HT1080 (cell line): ENCODE measurements around the gene TXNDC2. TPM values are rescaled to one million over a fixed set of nuclear protein-coding genes. Genes with fewer than 3 reads are reported as not detected.

Experiments used
- DNase-seq: peaks from one replicate; pipeline ENCODE4 v3.0.0-alpha.2; 2015; ENCODE audit warnings: low read depth
- total RNA-seq: library from RNA; depleted of rRNA; stranded (reverse); fragments of >200 nt; shearing (Covaris generic); gene quantifications from 2 replicates; pipeline ENCODE4 v1.2.3, GENCODE V29; 2014

Gene TXNDC2
- total RNA-seq, 1 experiment from 2014 or later: 0.11 TPM

- no peak for DNase-seq
These were observed 26.5 kb upstream of the TXNDC2 start for GRCh38 chr18:9859232-9859631.

- DNase-seq: no peak
These were observed 25.1 kb upstream of the TXNDC2 start for GRCh38 chr18:9860682-9861081.

GRCh38 chr18:9861157-9861556 is 24.6 kb upstream of the TXNDC2 start:
- DNase-seq: no peak

GRCh38 chr18:9861933-9862332 is 23.8 kb upstream of the TXNDC2 start:
- DNase-seq: no peak

GRCh38 chr18:9862686-9863085 is 23.1 kb upstream of the TXNDC2 start:
- DNase-seq: no peak

GRCh38 chr18:9863282-9863681 is 22.5 kb upstream of the TXNDC2 start:
- no peak for DNase-seq

GRCh38 chr18:9865764-9866490 is 19.8 kb upstream of the TXNDC2 start:
- no peak for DNase-seq

- no peak for DNase-seq
These were observed 19.1 kb upstream of the TXNDC2 start for GRCh38 chr18:9866627-9867026.

- DNase-seq: no peak
These were observed 18.6 kb upstream of the TXNDC2 start for GRCh38 chr18:9867071-9867594.

- no peak for DNase-seq
These were observed 16.7 kb upstream of the TXNDC2 start for GRCh38 chr18:9868857-9869714.

GRCh38 chr18:9869715-9870430 is 15.9 kb upstream of the TXNDC2 start:
- peak; percentile 68 for DNase-seq

GRCh38 chr18:9870431-9871008 is 15.3 kb upstream of the TXNDC2 start:
- no peak for DNase-seq

- no peak for DNase-seq
These were observed 14.5 kb upstream of the TXNDC2 start for GRCh38 chr18:9871244-9871746.

- DNase-seq: no peak
These were observed 12.9 kb upstream of the TXNDC2 start for GRCh38 chr18:9872823-9873222.

GRCh38 chr18:9874728-9875127 is 11.0 kb upstream of the TXNDC2 start:
- DNase-seq: peak; percentile 37

- DNase-seq: no peak
These were observed 9.4 kb upstream of the TXNDC2 start for GRCh38 chr18:9876212-9876866.

- DNase-seq: peak; percentile 80
These were observed 8.7 kb upstream of the TXNDC2 start for GRCh38 chr18:9876867-9877654.

- no peak for DNase-seq
These were observed 8.1 kb upstream of the TXNDC2 start for GRCh38 chr18:9877655-9878014.

- no peak for DNase-seq
These were observed 7.7 kb upstream of the TXNDC2 start for GRCh38 chr18:9878095-9878494.

- DNase-seq: no peak
These were observed 7.0 kb upstream of the TXNDC2 start for GRCh38 chr18:9878783-9879242.
